GM19025 (cell line): Measurements from ENCODE around the gene PET100.
"Not testable (repeated sequence)": the region's sequence is repeated elsewhere in the genome, so short reads cannot be mapped to it uniquely, and the experiment has no call there.

Experiments used
- ATAC-seq: cut with Tn5 transposase; IDR thresholded peaks from one replicate; pipeline ENCODE4 v1.9.1; 2021; ENCODE audit warnings: mild to moderate bottlenecking, low read depth, moderate library complexity; ENCODE audit not compliant: unreplicated experiment

Gene PET100

DNA sequence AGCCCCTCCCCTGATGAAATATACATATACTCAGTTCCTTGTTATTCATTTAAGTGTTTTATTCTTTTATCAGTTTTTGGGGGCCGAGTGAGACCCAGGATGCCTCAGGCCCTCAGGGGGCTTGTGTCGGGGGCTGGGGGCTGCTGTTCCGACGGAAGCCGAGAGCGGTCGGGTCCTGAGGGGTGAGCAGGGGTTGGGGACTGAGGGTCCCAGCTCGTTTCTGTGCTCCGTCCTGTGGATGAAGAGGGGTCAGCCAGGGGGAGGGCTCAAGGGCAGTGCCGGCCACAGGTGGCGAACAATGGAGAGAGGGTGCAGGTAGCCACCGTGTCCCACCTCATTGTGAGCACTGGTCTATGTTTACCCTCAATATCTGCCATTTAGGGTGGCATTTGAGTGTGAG, 2.0 kb downstream of the PET100 start:
- ATAC-seq: no peak

DNA sequence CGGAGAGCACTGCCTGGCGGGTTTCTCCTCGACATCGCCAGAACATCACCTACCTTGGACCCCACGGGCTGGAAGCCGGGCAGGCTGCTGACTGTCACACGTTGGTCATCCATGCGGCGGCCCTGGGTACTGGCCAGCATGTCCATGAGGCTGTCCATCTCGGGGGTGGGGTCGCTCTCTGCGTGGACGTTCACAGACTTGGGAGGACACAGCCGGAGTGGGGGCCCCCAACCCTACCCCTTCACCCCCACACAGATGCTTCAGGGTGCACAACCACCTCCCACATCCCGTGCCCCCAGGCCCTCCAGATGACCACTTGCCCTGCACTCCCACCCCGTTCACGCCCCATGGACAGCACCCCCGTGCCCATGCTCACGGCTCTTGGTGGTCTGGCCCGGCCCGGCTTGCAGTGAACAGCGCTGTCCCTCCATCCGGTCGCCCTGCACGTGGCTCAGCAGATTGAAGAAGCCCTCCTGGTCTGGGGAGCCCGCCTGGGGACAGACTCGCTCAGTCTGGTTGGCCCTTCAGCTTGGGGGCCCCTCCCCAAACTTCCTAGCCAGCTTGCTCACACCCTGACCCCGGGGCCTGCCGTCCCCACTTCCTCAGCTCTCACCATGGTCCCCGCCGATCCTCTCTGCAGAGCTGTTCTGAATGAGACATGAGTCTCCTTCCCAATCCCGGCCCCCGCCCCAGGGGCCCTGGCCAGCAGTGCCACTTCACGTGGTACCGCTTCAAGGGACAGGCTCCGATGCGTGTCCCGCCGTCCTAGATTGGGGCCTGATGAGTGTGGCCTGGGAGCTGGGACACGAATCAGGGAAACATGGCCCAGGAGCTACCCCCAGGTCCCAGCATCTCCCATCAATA, 3.0 kb downstream of the PET100 start:
- no peak for ATAC-seq

DNA sequence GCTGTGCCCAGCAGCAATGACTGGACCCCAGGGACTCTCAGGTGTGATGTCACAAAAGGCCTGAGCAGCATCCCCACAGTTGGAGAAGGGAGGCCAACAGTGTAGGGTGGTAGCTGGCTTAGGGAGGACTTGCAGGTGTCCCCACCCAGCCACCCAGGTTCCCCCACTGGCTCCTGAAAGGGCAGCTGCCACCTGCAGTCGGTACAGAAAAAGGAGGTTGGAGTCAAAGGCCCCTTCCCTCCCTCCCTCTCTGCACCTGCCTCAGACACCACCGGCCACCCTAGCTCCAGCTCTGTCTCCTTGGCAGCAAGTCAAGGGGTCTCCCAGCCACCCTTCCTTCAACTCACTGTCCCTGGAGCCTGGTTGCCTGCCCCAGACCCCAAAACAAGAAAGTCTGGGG, 4.1 kb downstream of the PET100 start, which contains the start of gene PCP2:
Gene PCP2 (minus strand): TSS at position 22 of the 400 bp plus-strand sequence. CDS start 262 bp downstream, outside the sequence.
- no peak for ATAC-seq

GRCh38 chr19:7635670-7636069, 6.1 kb downstream of the PET100 start:
- ATAC-seq: no peak

DNA sequence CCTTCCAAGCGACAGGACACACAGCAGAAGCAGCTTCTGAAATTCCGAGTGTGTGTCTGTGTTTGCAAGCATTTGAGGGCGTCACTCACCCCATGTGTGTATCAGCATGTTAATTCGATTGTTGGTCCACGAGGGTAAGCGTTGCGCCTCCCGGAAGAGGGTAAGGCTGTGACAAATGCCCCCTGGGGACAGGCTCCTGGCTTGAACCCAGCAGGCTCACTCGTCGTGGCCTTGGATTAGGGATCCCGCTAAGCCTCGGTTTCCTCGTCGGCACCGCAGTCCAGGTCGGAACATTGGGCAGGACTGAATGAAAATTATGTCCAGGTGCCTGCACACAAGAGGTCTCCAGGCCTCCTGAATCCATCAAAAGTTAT, 6.7 kb downstream of the PET100 start:
- ATAC-seq: no peak

GRCh38 chr19:7636691-7637373, 7.2 kb downstream of the PET100 start, which contains the start of gene STXBP2:
Gene STXBP2 (plus strand): TSS chr19:7637110. CDS start chr19:7637150, 40 bp downstream.
- peak; percentile 82 for ATAC-seq

DNA sequence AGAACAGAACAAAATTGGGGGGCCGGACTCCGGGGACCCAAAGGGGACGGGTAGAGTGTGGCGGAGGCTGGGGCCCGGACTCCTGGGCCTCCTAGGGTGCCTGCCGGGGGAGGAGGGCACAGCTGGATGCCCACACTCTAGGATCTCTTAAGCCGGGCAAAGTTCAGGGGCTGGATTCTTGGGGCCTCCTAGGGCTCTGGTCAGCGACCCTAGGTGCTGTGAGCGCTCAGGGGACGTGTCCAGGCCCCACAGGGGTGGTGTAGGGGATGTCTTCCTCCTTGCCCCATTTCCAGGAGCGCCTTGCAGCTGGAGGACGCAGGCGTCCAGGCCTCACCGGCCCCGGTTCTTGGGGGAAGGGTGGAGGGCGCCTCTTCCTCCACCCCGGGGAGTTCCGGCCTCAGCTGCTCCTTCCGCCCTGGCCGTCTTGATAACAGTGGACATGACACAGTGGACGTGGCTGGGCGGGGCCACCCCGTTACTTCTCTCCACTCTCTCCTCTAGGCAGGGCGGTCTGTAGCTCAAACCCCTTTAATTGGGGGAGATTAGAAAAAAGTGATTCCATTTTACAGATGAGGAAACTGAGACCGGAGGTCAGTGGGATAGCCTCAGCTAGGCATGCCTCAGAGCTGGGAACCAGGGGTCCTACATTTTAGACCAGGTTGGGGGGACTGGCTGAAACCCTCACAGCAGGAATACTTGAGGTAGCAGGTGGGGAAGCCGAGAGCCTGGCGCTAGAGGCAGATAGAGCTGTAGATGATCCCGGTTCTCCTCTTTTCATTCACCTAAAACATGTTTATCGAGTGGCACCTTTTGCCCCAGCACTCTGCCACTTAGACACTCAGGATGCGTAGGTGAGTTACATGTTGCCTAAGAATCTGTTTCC, 8.0 kb downstream of the PET100 start:
- ATAC-seq: no peak

DNA sequence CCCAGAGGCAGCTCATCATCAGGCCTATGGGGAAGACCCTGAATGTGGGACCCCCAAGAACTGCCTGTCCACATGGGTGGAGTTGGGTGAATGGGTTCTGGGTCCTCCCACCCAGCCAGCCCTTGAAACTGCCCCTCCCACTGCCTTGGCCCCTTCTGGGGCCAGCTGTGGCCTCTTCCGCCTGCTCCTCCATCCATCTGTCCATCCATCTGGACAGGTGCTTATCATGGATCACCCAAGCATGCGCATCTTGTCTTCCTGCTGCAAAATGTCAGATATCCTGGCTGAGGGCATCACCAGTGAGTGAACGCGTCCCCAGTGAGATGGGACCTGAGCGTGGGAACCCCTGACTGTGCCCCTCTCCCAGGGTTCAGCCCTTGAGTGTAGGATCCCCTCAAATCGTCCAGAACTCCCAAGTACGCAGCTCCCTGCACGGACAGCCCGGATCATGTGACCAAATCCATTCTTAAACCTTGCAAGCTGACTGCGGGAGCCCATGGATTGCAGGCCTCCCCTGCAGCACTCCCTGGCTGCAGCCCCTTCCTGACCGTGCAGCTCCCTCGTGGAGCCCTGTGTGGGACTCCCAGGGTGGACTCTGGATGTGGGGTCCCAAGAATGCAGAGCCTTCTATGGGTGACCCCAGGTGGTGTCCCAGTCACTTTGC, 9.3 kb downstream of the PET100 start:
- ATAC-seq: no peak

DNA sequence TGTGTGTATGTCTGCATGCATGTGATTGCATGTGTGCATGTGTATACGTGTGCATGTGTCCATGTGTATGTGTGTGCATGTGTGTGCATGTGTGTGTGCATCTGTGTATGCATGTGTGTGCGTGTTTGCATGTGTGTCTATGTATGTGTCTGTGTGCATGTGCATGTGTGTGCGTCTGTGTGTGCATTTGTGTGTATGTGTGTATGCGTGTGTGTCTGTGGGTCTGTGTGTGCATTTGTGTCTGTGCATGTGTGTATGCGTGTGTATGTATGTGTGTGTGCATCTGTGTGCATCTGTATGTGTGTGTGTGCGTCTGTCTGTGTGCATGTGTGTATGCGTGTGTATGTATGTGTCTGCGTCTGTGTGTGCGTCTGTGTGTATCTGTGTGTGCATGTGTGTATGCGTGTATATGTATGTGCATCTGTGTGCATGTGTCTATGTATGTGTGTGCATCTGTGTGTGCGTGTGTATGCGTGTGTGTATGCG, 10.3 kb downstream of the PET100 start:
- ATAC-seq: no peak

DNA sequence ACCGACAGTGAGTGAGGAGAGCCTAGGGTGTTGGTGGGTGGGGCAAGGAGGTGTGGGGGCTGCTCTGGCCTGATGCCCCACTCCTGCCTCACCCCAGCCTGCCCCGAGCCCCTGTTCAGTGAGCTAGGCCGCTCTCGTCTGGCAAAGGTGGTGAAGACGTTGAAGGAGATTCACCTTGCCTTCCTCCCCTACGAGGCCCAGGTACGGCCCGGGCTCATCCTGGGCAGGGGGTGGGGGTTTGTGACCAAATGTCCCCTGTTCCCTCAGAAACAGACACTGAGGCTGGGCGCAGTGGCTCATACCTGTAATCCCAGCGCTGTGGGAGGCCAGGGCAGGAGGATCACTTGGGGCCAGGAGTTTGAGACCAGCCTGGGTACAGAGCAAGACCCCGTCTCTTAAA, 11.2 kb downstream of the PET100 start:
- no peak for ATAC-seq

- ATAC-seq: no peak
These were observed 12.0 kb downstream of the PET100 start for GRCh38 chr19:7641290-7642276.

DNA sequence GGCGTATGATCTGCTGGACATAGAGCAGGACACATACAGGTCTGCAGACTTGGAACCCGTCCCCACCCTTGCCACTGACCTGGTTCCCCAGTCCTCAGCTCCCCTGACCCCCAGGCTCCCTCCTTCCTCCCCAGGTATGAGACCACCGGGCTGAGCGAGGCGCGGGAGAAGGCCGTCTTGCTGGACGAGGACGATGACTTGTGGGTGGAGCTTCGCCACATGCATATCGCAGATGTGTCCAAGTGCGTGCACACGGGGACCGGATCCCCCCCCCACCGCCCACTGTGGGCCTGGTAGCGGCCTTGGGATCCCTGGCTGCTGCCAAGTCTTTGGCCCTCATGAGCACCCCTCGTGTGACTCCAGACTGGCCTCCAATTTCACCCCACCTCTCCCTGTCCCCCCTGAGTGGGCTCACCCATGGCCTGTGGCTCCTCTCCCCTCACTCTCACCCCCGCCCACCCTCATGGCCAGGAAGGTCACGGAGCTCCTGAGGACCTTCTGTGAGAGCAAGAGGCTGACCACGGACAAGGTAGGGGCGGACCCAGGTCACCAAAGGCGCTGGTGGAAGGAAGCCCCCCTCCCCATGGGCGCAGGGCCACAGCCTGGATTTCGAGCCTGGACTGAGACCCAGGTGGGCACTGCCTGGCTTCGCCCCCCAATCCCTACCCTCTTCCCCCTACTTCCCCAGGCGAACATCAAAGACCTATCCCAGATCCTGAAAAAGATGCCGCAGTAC, 12.9 kb downstream of the PET100 start:
- ATAC-seq: no peak

DNA sequence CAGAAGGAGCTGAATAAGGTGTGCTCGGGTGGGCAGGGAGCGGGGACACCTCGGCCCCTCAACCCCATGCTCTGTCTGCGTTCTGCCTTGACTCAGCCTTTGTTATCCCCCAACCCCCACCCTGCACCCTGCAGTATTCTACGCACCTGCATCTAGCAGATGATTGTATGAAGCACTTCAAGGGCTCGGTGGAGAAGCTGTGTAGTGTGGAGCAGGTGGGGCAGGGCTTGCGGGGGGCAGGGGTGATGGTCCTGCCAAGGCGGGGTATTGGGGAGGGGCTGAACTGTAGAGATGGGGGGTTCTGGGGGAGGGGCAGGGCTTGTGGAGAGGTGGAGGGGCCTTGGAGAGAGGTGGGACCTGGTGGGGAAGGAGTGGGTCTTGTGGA, 13.4 kb downstream of the PET100 start:
- no peak for ATAC-seq

GRCh38 chr19:7643629-7644549, 14.3 kb downstream of the PET100 start:
- not testable (repeated sequence) for ATAC-seq

GRCh38 chr19:7644550-7644877, 14.9 kb downstream of the PET100 start:
- no peak for ATAC-seq

GRCh38 chr19:7645163-7645562, 15.6 kb downstream of the PET100 start:
- no peak for ATAC-seq

DNA sequence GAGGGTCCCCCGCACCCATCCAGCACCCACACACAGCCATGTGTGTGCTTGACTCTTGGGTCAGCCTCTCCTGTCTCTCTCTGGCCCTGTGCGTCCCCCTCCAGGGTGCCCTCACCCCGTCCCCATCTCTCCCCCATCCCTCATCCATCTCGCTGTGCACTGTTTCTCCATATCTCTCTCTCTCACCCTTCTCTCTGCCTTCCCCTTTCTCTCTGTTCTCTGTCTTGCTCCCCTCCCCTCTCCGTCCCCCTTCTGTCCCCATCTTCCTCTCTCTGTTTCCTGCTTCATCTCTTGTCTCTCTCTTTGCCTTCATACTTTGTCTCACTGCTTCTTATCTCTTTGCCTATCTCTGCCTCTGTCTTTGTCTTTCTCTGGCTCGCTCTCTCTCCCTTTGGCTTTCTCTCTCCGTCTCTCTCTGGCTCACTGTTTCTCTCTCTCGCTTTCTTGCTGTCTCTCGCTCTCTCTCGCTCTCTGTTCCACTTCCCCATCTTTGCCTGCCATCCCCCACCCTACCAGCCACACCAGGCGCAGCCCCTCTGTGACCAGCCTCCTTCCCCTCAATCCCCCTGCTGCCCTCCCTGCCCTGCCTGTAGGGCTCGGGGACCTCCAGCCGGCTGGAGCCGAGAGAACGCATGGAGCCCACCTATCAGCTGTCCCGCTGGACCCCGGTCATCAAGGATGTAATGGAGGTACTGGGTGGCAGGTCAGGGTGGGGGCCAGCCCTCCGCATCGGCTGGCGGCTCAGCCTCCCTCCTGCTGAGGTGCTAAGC, 16.2 kb downstream of the PET100 start:
- no peak for ATAC-seq
